ENCODE results near the gene EYA4. TPM values are rescaled to one million over a fixed set of nuclear protein-coding genes. Genes with fewer than 3 reads are reported as not detected.

EYA4 gene
- total RNA-seq, 1 donor from 2014 or later, result 9.7 TPM

DNA sequence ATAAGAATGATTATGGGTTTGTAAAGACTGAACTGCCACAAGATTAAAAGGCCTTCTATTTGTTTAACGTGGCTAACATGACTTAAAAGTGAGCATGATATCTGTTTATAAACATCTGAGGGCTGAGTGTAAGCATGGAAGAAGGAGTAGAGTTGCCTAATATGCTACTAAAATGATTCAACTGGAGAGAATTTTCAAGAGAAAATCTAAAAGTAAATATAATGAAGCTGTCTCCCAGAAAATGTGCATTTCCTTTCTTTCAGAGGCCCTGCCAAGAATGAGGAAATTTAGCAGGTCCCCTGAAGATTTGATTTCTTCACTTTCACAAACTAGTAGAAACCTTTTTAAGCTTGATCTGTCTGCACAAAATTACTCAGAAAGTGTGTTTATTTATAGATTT, 4.2 kb upstream of the EYA4 start:
- no peaks in the 10 kb centered on the region for H3K36me3 ChIP-seq (ENCODE audit: control insufficient read depth, insufficient read depth, low read length)
- TF ChIP-seq, protein P1, sequence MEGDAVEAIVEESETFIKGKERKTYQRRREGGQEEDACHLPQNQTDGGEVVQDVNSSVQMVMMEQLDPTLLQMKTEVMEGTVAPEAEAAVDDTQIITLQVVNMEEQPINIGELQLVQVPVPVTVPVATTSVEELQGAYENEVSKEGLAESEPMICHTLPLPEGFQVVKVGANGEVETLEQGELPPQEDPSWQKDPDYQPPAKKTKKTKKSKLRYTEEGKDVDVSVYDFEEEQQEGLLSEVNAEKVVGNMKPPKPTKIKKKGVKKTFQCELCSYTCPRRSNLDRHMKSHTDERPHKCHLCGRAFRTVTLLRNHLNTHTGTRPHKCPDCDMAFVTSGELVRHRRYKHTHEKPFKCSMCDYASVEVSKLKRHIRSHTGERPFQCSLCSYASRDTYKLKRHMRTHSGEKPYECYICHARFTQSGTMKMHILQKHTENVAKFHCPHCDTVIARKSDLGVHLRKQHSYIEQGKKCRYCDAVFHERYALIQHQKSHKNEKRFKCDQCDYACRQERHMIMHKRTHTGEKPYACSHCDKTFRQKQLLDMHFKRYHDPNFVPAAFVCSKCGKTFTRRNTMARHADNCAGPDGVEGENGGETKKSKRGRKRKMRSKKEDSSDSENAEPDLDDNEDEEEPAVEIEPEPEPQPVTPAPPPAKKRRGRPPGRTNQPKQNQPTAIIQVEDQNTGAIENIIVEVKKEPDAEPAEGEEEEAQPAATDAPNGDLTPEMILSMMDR (IDR thresholded peaks at IDR 0.05; ENCODE audit: insufficient read depth, low read length, severe bottlenecking), result no peak
- H3K27me3 ChIP-seq (ENCODE audit: control insufficient read depth, insufficient read depth, low read length), result no peaks in the 10 kb centered on the region
- H3K4me3 ChIP-seq (ENCODE audit: low read depth, low read length), result no peak overlapping the region
- FAIRE-seq (no peak), DNase-seq (ENCODE audit: low read depth) (peak; percentile 53)

DNA sequence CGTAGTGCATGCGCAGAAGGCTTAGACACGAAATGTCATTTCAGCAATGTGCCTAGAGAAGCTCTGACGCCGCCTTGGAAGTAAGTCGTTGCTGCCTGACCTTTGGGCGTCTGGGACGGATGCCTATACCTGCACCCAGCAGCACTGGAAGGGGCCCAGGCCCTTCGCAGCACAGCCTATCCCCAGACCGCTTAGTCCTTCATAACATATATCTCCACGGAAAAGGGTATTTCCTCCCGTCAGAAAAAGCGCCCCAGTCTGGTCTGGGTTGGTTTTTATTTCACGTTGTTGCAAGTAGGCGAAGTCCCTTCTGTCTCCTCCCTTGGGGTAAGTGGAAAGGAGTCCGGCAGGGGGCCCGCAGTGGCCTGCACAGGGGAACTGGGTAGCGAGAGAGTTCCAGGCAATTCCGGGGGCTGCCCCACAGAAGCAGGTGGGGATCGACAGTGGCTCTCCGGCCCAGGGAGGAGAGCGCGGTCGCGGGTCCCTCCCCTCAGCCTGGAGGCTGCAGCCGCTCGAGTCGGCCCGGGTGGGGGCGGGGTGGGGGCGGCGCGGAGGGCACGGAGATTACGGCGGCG, 559 bp upstream of the EYA4 start:
- TF ChIP-seq, protein P1 (IDR thresholded peaks at IDR 0.05; ENCODE audit: insufficient read depth, low read length, severe bottlenecking), result peak; percentile 43
- no peaks in the 10 kb centered on the region for H3K36me3 ChIP-seq (ENCODE audit: control insufficient read depth, insufficient read depth, low read length)
- H3K4me3 ChIP-seq (ENCODE audit: low read depth, low read length), result peak overlapping the region; percentile 72
- H3K27me3 ChIP-seq (ENCODE audit: control insufficient read depth, insufficient read depth, low read length), result no peaks in the 10 kb centered on the region
- FAIRE-seq (no peak), DNase-seq (ENCODE audit: low read depth) (peak; percentile 53)

DNA sequence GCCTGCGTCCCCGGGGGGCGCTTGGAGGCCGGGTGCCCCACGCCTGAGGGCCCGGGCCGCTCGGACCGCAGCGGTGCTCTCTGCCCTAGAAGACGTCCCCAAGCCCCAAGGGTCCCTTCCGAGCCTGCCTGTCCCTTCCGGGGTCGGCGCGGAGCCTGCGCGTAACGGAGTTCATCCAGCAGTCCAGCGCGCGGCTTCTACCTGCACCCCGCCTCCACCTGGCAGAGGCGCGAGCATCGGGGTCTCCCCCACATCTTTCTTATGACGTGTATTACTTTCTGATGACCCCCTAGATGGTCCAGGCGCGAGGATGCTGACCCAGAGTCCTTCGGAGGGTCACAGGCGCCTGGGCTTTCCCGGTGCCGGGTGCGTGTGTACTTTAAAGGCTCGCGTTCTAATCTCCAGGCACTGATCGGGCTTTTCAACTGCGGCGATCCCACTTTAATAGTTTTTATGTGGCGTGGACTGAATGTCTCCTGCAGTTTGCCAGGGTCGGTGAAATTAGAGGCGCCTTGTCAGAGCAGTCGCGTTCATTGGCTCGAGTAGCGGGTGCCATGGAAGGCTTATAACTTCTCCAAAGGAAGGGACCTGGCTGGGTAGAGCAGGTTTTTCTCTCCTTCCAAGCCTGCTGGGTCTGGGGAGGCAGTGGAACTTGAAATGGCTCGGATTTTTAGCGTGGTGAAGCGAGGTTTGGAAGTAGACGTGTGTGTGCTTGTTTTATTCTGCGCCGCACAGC, 912 bp downstream of the EYA4 start:
- FAIRE-seq, result no peak
- no peak for DNase-seq (ENCODE audit: low read depth)
- no peaks in the 10 kb centered on the region for H3K36me3 ChIP-seq (ENCODE audit: control insufficient read depth, insufficient read depth, low read length)

DNA sequence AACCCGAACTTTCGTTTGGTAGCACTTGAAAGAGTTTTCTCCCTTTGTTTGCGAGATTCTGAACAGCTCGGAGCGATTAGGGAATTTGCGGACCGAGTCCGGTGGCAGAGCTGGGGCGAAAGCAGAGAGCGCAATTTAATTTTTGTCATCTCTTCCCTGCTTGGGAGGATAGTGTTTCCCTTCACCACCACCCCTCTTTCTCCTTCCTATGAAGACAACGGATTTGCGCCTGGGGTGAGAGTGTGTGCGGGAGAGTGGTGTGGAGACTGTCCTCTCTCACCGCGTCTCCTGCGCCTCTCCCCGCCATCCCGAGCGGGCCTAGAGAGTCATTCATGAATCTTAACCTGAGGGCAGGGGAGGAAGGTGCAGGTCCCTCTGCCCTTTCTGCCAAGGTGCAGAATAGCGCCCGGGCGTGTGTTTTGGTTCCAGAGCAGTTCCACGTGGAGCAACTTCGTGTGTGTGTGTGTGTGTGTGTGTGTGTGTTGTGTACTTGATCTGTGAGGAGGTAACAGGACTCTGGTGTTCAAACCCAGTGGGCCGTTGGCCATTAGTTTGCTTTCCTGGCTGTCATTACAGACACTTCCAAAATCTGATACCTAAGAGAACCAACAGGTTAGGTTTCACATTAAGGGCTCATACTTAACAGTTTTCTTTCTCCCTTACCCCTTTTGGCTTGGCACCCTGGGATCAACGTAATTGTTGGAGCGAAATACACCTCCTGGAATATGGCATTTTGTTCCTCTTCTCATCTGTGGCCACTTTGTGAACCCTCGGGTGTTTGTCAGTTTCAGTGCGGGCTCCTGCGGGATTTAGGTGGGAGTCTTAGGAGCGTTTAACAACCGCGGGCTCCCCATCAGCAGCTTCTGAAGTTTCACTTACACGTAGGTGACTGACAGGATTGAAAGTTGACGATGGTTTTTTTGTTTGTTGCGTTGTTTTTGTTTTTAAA, 1.8 kb downstream of the EYA4 start:
- peak overlapping the region; percentile 72 for H3K4me3 ChIP-seq (ENCODE audit: low read depth, low read length)
- TF ChIP-seq, protein P1 (IDR thresholded peaks at IDR 0.05; ENCODE audit: insufficient read depth, low read length, severe bottlenecking), result no peak
- H3K27me3 ChIP-seq (ENCODE audit: control insufficient read depth, insufficient read depth, low read length), result no peaks in the 10 kb centered on the region
- FAIRE-seq (peak; percentile 68), DNase-seq (ENCODE audit: low read depth) (peak; percentile 44)
- H3K36me3 ChIP-seq (ENCODE audit: control insufficient read depth, insufficient read depth, low read length), result no peaks in the 10 kb centered on the region

More for the DNA sequence above, 912 bp downstream of the EYA4 start:
- TF ChIP-seq, protein P1 (IDR thresholded peaks at IDR 0.05; ENCODE audit: insufficient read depth, low read length, severe bottlenecking), result no peak
- Histone ChIP-seq H3K4me3 (ENCODE audit: low read depth, low read length) (peak overlapping the region; percentile 72), H3K27me3 (ENCODE audit: control insufficient read depth, insufficient read depth, low read length) (no peaks in the 10 kb centered on the region)

DNA sequence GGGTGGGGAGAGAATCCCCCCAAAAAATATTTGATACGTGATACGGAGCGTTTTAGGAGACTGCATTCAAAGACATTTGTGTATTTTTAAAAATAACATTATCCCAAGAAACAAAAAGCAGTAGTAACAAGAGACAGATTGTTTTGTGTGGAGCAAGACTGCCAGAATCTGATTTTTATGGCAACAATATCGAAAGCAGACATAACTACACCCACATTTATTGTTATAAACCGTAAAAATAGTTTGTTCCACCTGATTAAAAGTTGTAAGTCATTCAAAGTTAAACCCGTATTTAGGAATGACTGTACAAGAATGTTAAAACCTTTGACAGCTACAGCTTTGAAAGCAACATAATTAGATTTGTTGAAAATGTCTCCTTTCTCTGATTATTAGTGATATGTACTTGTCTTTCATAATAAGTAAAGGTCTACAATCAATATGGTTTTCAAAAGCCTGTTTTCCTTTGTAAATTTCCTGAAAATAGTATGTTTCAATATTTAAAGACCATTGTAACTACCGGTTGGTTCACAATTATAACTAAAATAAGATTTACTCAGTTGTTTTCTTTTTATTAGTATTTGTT, 2.7 kb downstream of the EYA4 start:
- TF ChIP-seq, protein P1 (IDR thresholded peaks at IDR 0.05; ENCODE audit: insufficient read depth, low read length, severe bottlenecking), result no peak
- Histone ChIP-seq H3K4me3 (ENCODE audit: low read depth, low read length) (peak overlapping the region; percentile 72), H3K36me3 (ENCODE audit: control insufficient read depth, insufficient read depth, low read length) (no peaks in the 10 kb centered on the region), H3K27me3 (ENCODE audit: control insufficient read depth, insufficient read depth, low read length) (no peaks in the 10 kb centered on the region)
- DNase-seq (ENCODE audit: low read depth) (peak; percentile 31), FAIRE-seq (no peak)

Measured in bronchial epithelial cell (primary cell).